Measurements from ENCODE around the gene ANKHD1. TPM values are rescaled to one million over a fixed set of nuclear protein-coding genes. Genes with fewer than 3 reads are reported as not detected.

Gene ANKHD1
- total RNA-seq, 2 experiments from 2014 or later, result 90.6 to 143 TPM

- peaks cover 18% of the 10 kb centered on the region; the same call in 1 of the 2 replicates for H3K79me2 ChIP-seq (ENCODE audit: insufficient read depth, low read depth, low read length)
- no TSS peak for BruUV-seq (replicated peaks)
- H2AFZ ChIP-seq (ENCODE audit: low read length), result no peak overlapping the region
- intact Hi-C loops (cut with micrococcal nuclease; ENCODE audit: unreplicated experiment), result loop anchor here (2.0 to 10.0 kb wide), 4 partner anchors 83 to 311 kb away; partner anchors contain the start of genes ANKHD1, SLC4A9 and TMCO6
- ChIA-PET POLR2A (interaction anchor here (0.7 to 1.1 kb wide), 3 partner anchors 10 to 135 kb away, joined by 3 to 6 read pairs (median 3); partner anchors contain the start of genes HARS1 and HARS2), CTCF (ENCODE audit: unreplicated experiment) (no interaction called here)
- peak overlapping the region; percentile 91 for H3K4me2 ChIP-seq (ENCODE audit: low read length)
- peaks cover 32% of the 10 kb centered on the region for H3K36me3 ChIP-seq (ENCODE audit: insufficient read depth, low read length)
- no peaks in the 10 kb centered on the region for H3K9me2 ChIP-seq (ENCODE audit: insufficient read depth, low read length)
- no peaks in the 10 kb centered on the region for H4K20me1 ChIP-seq (ENCODE audit: insufficient read depth, low read length)
- H3K4me1 ChIP-seq (ENCODE audit: insufficient read depth, low read length, poor library complexity, severe bottlenecking), result peaks cover 23% of the 10 kb centered on the region
- H3K4me3 ChIP-seq (ENCODE audit: low read depth, low read length, poor library complexity, severe bottlenecking), result peak overlapping the region; percentile 82
- peak; percentile 7 for DNase-seq (ENCODE audit: low spot score)
- TF ChIP-seq, protein P1, sequence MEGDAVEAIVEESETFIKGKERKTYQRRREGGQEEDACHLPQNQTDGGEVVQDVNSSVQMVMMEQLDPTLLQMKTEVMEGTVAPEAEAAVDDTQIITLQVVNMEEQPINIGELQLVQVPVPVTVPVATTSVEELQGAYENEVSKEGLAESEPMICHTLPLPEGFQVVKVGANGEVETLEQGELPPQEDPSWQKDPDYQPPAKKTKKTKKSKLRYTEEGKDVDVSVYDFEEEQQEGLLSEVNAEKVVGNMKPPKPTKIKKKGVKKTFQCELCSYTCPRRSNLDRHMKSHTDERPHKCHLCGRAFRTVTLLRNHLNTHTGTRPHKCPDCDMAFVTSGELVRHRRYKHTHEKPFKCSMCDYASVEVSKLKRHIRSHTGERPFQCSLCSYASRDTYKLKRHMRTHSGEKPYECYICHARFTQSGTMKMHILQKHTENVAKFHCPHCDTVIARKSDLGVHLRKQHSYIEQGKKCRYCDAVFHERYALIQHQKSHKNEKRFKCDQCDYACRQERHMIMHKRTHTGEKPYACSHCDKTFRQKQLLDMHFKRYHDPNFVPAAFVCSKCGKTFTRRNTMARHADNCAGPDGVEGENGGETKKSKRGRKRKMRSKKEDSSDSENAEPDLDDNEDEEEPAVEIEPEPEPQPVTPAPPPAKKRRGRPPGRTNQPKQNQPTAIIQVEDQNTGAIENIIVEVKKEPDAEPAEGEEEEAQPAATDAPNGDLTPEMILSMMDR (conservative IDR thresholded peaks at IDR 0.05; ENCODE audit: low read length), result no peak
- no peak for TF ChIP-seq EZH2phosphoT487 (IDR thresholded peaks at IDR 0.05; ENCODE audit: borderline replicate concordance, low read depth, low read length)
- no peaks in the 10 kb centered on the region for H3K9me3 ChIP-seq (ENCODE audit: low read length)
- peak overlapping the region; percentile 46 for H3K27ac ChIP-seq (ENCODE audit: low read depth, low read length, poor library complexity, severe bottlenecking)
These were observed 154.2 kb downstream of the ANKHD1 start for GRCh38 chr5:140555747-140556312.

GRCh38 chr5:140556438-140556837, 154.8 kb downstream of the ANKHD1 start:
- intact Hi-C loops (cut with micrococcal nuclease; ENCODE audit: unreplicated experiment), result loop anchor here (2.0 to 10.0 kb wide), 4 partner anchors 82 to 312 kb away; partner anchors contain the start of genes ANKHD1, SLC4A9 and TMCO6
- peak overlapping the region; percentile 63; the same call in 1 of the 2 replicates for H2AFZ ChIP-seq (ENCODE audit: low read length)
- no peaks in the 10 kb centered on the region for H4K20me1 ChIP-seq (ENCODE audit: insufficient read depth, low read length)
- no peaks in the 10 kb centered on the region for H3K9me2 ChIP-seq (ENCODE audit: insufficient read depth, low read length)
- peak overlapping the region; percentile 82 for H3K4me3 ChIP-seq (ENCODE audit: low read depth, low read length, poor library complexity, severe bottlenecking)
- TF ChIP-seq, protein P1 (conservative IDR thresholded peaks at IDR 0.05; ENCODE audit: low read length), result no peak
- no peak for TF ChIP-seq EZH2phosphoT487 (IDR thresholded peaks at IDR 0.05; ENCODE audit: borderline replicate concordance, low read depth, low read length)
- H3K36me3 ChIP-seq (ENCODE audit: insufficient read depth, low read length), result peaks cover 26% of the 10 kb centered on the region
- BruUV-seq (replicated peaks), result TSS peak; percentile 81
- peak overlapping the region; percentile 46 for H3K27ac ChIP-seq (ENCODE audit: low read depth, low read length, poor library complexity, severe bottlenecking)
- DNase-seq (ENCODE audit: low spot score), result peak; percentile 45
- H3K9me3 ChIP-seq (ENCODE audit: low read length), result no peaks in the 10 kb centered on the region
- ChIA-PET CTCF (ENCODE audit: unreplicated experiment) (no interaction called here), POLR2A (interaction anchor here (0.7 to 1.4 kb wide), 4 partner anchors 9 to 134 kb away, joined by 3 to 6 read pairs (median 4); partner anchors contain the start of genes HARS1 and HARS2)
- H3K4me1 ChIP-seq (ENCODE audit: insufficient read depth, low read length, poor library complexity, severe bottlenecking), result peaks cover 23% of the 10 kb centered on the region
- H3K79me2 ChIP-seq (ENCODE audit: insufficient read depth, low read depth, low read length), result peaks cover 18% of the 10 kb centered on the region; the same call in 1 of the 2 replicates
- H3K4me2 ChIP-seq (ENCODE audit: low read length), result peak overlapping the region; percentile 91

Measured in OCI-LY7 (cell line).